Activated CD4-positive, alpha-beta memory T cell treated with anti-CD3 and anti-CD28 coated beads for 36 hours (primary cell): Measurements from ENCODE around the gene TMEM171. TPM values are rescaled to one million over a fixed set of nuclear protein-coding genes. Genes with fewer than 3 reads are reported as not detected.

Experiments used
- CTCF ChIA-PET: fragments of 350-600 bp; sonication (Branson Sonifier 250); formaldehyde crosslinking; loops from one replicate; lab custom pipeline; 2021; ENCODE audit warnings: antibody characterized with exemption, inconsistent platforms; lab: Charles Lee
- POLR2A ChIA-PET: fragments of 350-600 bp; sonication (Branson Sonifier 250); formaldehyde crosslinking; loops from one replicate; lab custom pipeline; 2021; ENCODE audit warnings: antibody characterized with exemption; lab: Charles Lee
- DNase-seq: peaks from one replicate; pipeline ENCODE4 v3.0.0-alpha.2; 2020
- H3K27ac Mint-ChIP-seq: one replicate; pipeline ENCODE4 v1.8.0; 2021; ENCODE audit warnings: mixed read lengths
- H3K27me3 Mint-ChIP-seq: one replicate; pipeline ENCODE4 v1.8.0; 2021; ENCODE audit warnings: mixed read lengths
- H3K36me3 Mint-ChIP-seq: one replicate; pipeline ENCODE4 v1.8.0; 2021; ENCODE audit warnings: mixed read lengths
- H3K4me1 Mint-ChIP-seq: one replicate; pipeline ENCODE4 v1.8.0; 2021; ENCODE audit warnings: low read depth, mixed read lengths
- H3K4me3 Mint-ChIP-seq: one replicate; pipeline ENCODE4 v1.8.0; 2021; ENCODE audit warnings: mild to moderate bottlenecking, mixed read lengths
- H3K9me3 Mint-ChIP-seq: one replicate; pipeline ENCODE4 v1.8.0; 2021; ENCODE audit warnings: mixed read lengths
- intact Hi-C: fragments of 100-400 bp; cut with micrococcal nuclease; formaldehyde crosslinking; loops from one replicate; pipeline ENCODE4 v1.15.1; 2023
- total RNA-seq, 2 experiments: library from RNA; stranded (reverse); gene quantifications; one replicate each; pipeline ENCODE4 v1.2.3, GENCODE V29; 2021

The TMEM171 gene
- total RNA-seq, 2 experiments from 2014 or later = not detected

DNA sequence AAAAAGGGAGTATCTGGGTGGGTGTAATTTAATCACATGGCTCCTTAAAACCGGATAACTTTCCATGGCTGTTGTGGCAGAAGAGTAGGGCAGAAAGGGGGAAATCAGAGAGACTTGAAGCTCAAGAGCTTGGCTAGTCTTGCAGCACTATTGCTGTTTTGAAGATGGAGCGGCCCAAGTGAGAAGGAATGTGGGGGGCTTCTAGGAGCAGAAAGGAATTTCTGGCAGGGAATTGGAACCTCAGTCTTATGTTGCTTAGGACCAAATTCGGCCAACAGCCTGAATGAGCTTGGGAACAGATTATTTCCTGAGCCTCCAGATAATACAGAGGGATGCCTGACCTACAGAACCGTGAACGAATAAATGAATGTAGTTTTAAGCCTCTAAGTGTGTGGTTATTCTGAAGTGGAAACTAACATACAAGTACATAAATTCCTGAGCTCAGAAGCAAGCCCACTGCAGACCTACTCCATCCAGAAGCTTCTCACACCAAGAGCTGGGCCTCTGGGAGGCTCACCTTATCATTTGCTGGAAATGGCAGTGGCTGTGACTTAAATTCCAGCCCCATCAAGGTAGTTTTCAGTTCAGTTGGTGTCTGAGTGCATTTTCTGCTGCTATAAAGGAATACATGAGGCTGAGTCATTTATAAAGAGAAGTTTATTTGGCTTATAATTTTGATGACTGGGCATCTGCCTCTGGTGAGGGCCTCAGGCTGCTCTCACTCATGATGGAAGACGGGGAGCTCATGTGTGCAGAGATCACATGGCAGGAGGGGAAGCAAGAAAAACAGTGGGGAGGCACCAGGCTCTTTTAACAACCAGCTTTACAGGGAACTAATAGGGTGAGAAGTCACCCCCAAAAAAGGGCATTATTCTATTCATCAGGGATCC lies 37.3 kb downstream of the TMEM171 start:
- Mint-ChIP-seq H3K9me3 (no peaks in the 10 kb centered on the region), H3K4me1 (peaks cover 28% of the 10 kb centered on the region), H3K4me3 (no peak overlapping the region), H3K27me3 (peaks cover 74% of the 10 kb centered on the region), H3K27ac (no peak overlapping the region), H3K36me3 (no peaks in the 10 kb centered on the region)
- intact Hi-C loops = no loop called here
- CTCF ChIA-PET = interaction anchor here (0.7 kb wide), 1 partner anchor 35 kb away, joined by 3 read pairs; no protein-coding TSS in a partner anchor
- DNase-seq = no peak
- POLR2A ChIA-PET = no interaction called here

- CTCF ChIA-PET = interaction anchor here (0.8 kb wide), 1 partner anchor 37 kb away, joined by 3 read pairs; no protein-coding TSS in a partner anchor
- DNase-seq = no peak
- H3K9me3 Mint-ChIP-seq = no peaks in the 10 kb centered on the region
- H3K27ac Mint-ChIP-seq = no peak overlapping the region
- intact Hi-C loops = no loop called here
- H3K4me3 Mint-ChIP-seq = no peak overlapping the region
- POLR2A ChIA-PET = no interaction called here
- H3K4me1 Mint-ChIP-seq = peaks cover 28% of the 10 kb centered on the region
- H3K36me3 Mint-ChIP-seq = no peaks in the 10 kb centered on the region
- peaks cover 73% of the 10 kb centered on the region for H3K27me3 Mint-ChIP-seq
Measured at GRCh38 chr5:73158313-73158712, 37.9 kb downstream of the TMEM171 start.

DNA sequence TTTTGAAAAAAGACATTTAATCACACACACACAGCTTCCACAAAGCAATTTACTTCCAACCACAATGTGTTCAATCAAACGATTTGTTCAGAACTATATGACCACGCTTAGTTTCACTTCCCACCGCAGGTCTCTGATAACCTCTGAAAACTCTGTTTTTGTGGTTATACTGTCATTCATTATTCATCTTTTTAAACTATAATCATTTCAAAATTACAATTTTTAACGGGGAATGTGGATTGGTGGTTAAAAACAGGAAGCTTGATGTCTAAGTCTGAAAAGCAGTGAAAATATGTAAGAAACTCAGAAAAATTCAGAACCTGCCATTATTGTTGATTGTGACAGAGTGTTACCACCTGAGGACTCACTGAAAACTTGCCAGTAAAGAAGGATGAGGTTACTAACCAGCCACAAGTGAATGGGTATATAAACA lies 39.9 kb downstream of the TMEM171 start:
- H3K27me3 Mint-ChIP-seq = peaks cover 67% of the 10 kb centered on the region
- H3K4me3 Mint-ChIP-seq = peak overlapping the region; percentile 12
- ChIA-PET CTCF (interaction anchor here (0.8 to 2.2 kb wide), 8 partner anchors 8 to 56 kb away, joined by 3 to 7 read pairs (median 4); no protein-coding TSS in a partner anchor), POLR2A (interaction anchor here (1.0 to 1.2 kb wide), 2 partner anchors 10 to 37 kb away, joined by 3 to 9 read pairs; no protein-coding TSS in a partner anchor)
- H3K36me3 Mint-ChIP-seq = no peaks in the 10 kb centered on the region
- H3K27ac Mint-ChIP-seq = peak overlapping the region; percentile 4
- H3K4me1 Mint-ChIP-seq = peaks cover 28% of the 10 kb centered on the region
- no peaks in the 10 kb centered on the region for H3K9me3 Mint-ChIP-seq
- DNase-seq = peak; percentile 79
- intact Hi-C loops = loop anchor here (1.0 to 5.0 kb wide), 4 partner anchors 37 to 1417 kb away; no protein-coding TSS in a partner anchor

DNA sequence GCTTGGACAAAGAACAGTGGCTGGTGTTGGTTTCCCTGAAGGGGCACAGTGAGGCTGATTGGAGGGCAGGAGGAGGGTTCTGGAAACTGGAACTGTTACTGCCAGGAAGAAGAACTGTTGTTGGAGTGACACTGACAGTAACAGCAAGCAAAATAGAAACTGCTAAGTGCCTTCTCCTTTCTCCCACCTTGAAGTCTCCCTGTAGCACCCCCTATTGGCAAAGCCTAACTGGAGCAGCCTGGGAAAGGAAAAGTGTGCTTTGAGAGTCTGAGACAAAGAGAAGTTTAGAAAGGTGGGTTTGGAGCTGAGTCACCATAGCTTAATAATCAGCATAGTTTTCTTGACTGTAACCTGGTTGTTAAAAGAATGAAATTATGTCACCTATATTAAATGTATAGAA lies 50.1 kb downstream of the TMEM171 start:
- no peak overlapping the region for H3K4me3 Mint-ChIP-seq
- no peaks in the 10 kb centered on the region for H3K36me3 Mint-ChIP-seq
- intact Hi-C loops = no loop called here
- ChIA-PET POLR2A (interaction anchor here (0.7 kb wide), 1 partner anchor 10 kb away, joined by 3 read pairs; no protein-coding TSS in a partner anchor), CTCF (interaction anchor here (0.6 to 3.6 kb wide), 15 partner anchors 9 to 334 kb away, joined by 3 to 17 read pairs (median 3); partner anchors contain the start of gene FCHO2)
- no peaks in the 10 kb centered on the region for H3K4me1 Mint-ChIP-seq
- DNase-seq = peak; percentile 43
- H3K27me3 Mint-ChIP-seq = peaks cover 88% of the 10 kb centered on the region
- H3K27ac Mint-ChIP-seq = no peak overlapping the region
- H3K9me3 Mint-ChIP-seq = peaks cover 2% of the 10 kb centered on the region

DNA sequence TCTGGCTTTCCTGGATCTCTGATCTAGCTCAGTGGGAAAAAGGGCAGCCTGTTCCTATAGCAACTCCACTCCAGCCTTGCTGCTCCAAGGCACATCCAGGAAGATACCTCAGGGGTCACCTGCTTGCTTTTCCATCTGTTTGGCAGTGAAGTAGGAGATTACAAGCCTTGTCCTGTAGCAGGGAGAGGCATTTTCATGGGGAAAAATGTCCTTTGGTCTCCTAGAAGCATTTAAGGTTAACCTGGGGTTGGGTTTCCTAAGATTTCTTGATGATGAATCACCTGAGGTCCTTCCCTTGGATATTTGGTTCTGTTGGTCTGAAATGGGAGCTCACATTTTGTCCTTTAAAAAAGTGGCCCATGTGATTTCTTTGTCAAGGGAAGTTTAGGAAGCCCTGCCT lies 51.1 kb downstream of the TMEM171 start:
- no peak for DNase-seq
- CTCF ChIA-PET = interaction anchor here (0.8 to 3.6 kb wide), 11 partner anchors 8 to 235 kb away, joined by 3 to 17 read pairs (median 4); partner anchors contain the start of gene FCHO2
- Mint-ChIP-seq H3K9me3 (peaks cover 2% of the 10 kb centered on the region), H3K36me3 (no peaks in the 10 kb centered on the region), H3K4me3 (no peak overlapping the region), H3K4me1 (no peaks in the 10 kb centered on the region), H3K27ac (no peak overlapping the region), H3K27me3 (peaks cover 88% of the 10 kb centered on the region)
- intact Hi-C loops = no loop called here
- POLR2A ChIA-PET = no interaction called here

- H3K36me3 Mint-ChIP-seq = no peaks in the 10 kb centered on the region
- no peak within 1 kb of the TSS for H3K27ac Mint-ChIP-seq
- H3K4me1 Mint-ChIP-seq = no peaks in the 10 kb centered on the region
- ChIA-PET CTCF (no interaction called here), POLR2A (no interaction called here)
- DNase-seq = no peak
- intact Hi-C loops = no loop called here
- no peak within 1 kb of the TSS for H3K4me3 Mint-ChIP-seq
- peaks cover 2% of the 10 kb centered on the region for H3K9me3 Mint-ChIP-seq
- peaks cover 82% of the 10 kb centered on the region for H3K27me3 Mint-ChIP-seq
Measured at GRCh38 chr5:73172951-73173350, 52.6 kb downstream of the TMEM171 start, which contains the start of gene TMEM174. Gene TMEM174 (plus strand): TSS chr5:73173193. CDS start chr5:73173244, 51 bp downstream.

GRCh38 chr5:73174100-73174815 lies 53.9 kb downstream of the TMEM171 start:
- DNase-seq = no peak
- H3K9me3 Mint-ChIP-seq = peaks cover 2% of the 10 kb centered on the region
- CTCF ChIA-PET = no interaction called here
- no peak overlapping the region for H3K4me3 Mint-ChIP-seq
- intact Hi-C loops = no loop called here
- POLR2A ChIA-PET = no interaction called here
- H3K27ac Mint-ChIP-seq = no peak overlapping the region
- H3K36me3 Mint-ChIP-seq = no peaks in the 10 kb centered on the region
- H3K4me1 Mint-ChIP-seq = no peaks in the 10 kb centered on the region
- peaks cover 78% of the 10 kb centered on the region for H3K27me3 Mint-ChIP-seq

DNA sequence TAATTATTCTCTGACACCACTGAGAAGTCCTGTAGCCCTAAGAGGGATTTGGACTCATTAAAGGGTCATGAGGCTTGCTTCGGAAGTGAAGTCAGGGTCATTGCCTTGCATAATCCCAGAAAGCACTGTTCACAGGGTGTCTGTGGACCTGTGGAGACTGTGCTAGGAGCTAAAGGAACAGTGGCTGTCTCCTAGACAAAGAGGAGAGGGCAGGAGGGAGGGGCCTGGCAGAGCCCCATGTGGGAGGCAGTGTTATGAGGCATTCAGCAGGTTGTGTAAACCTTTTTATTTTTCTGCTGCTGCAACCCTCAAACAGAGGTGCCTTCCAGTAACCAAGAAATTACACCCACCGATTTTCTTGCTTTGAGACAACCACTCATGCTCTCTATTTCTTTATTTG lies 55.9 kb downstream of the TMEM171 start:
- Mint-ChIP-seq H3K4me1 (no peaks in the 10 kb centered on the region), H3K27ac (no peak overlapping the region), H3K27me3 (peaks cover 78% of the 10 kb centered on the region), H3K9me3 (no peaks in the 10 kb centered on the region), H3K36me3 (no peaks in the 10 kb centered on the region), H3K4me3 (no peak overlapping the region)
- ChIA-PET POLR2A (no interaction called here), CTCF (no interaction called here)
- intact Hi-C loops = no loop called here
- DNase-seq = no peak

- ChIA-PET CTCF (interaction anchor here (0.8 kb wide), 1 partner anchor 23 kb away, joined by 4 read pairs; no protein-coding TSS in a partner anchor), POLR2A (no interaction called here)
- Mint-ChIP-seq H3K27ac (no peak overlapping the region), H3K36me3 (no peaks in the 10 kb centered on the region), H3K4me3 (no peak overlapping the region), H3K27me3 (peaks cover 69% of the 10 kb centered on the region), H3K9me3 (no peaks in the 10 kb centered on the region), H3K4me1 (no peaks in the 10 kb centered on the region)
- DNase-seq = no peak
- intact Hi-C loops = no loop called here
Measured at GRCh38 chr5:73178265-73178664, 57.9 kb downstream of the TMEM171 start.

- peaks cover 65% of the 10 kb centered on the region for H3K27me3 Mint-ChIP-seq
- H3K36me3 Mint-ChIP-seq = peaks cover 3% of the 10 kb centered on the region
- CTCF ChIA-PET = interaction anchor here (0.8 to 1.5 kb wide), 3 partner anchors 9 to 36 kb away, joined by 3 to 6 read pairs (median 6); no protein-coding TSS in a partner anchor
- no peak overlapping the region for H3K27ac Mint-ChIP-seq
- no peaks in the 10 kb centered on the region for H3K4me1 Mint-ChIP-seq
- no peak for DNase-seq
- peaks cover 5% of the 10 kb centered on the region for H3K9me3 Mint-ChIP-seq
- POLR2A ChIA-PET = no interaction called here
- intact Hi-C loops = no loop called here
- no peak overlapping the region for H3K4me3 Mint-ChIP-seq
Measured at GRCh38 chr5:73179730-73180129, 59.4 kb downstream of the TMEM171 start.

GRCh38 chr5:73180566-73180965 lies 60.2 kb downstream of the TMEM171 start:
- DNase-seq = no peak
- ChIA-PET CTCF (interaction anchor here (1.1 to 1.5 kb wide), 2 partner anchors 23 to 35 kb away, joined by 3 to 6 read pairs; no protein-coding TSS in a partner anchor), POLR2A (no interaction called here)
- intact Hi-C loops = no loop called here
- Mint-ChIP-seq H3K27me3 (peaks cover 67% of the 10 kb centered on the region), H3K4me3 (no peak overlapping the region), H3K4me1 (no peaks in the 10 kb centered on the region), H3K27ac (no peak overlapping the region), H3K9me3 (peaks cover 10% of the 10 kb centered on the region), H3K36me3 (peaks cover 3% of the 10 kb centered on the region)
